Astrocyte of the cerebellum (primary cell): ENCODE data around the gene PPP2R2D.

Source experiments
- DNase-seq: peaks from one replicate; pipeline ENCODE4 v3.0.0-alpha.2; 2011; ENCODE audit warnings: low read depth
- H3K4me3 ChIP-seq: 2 replicates; pipeline ENCODE4 v1.5.1; 2011; ENCODE audit warnings: mild to moderate bottlenecking, low read depth, low read length, moderate library complexity
- CTCF ChIP-seq: IDR thresholded peaks from 2 replicates; pipeline ENCODE4 v1.5.1; 2012; ENCODE audit warnings: low read length, low read depth, moderate library complexity, mild to moderate bottlenecking; ENCODE audit errors: missing control alignments
- in situ Hi-C: cut with HindIII; loops from 2 replicates; pipeline ENCODE4 v1.10.0; 2017; ENCODE audit warnings: low sequenced_read_pairs

PPP2R2D gene

GRCh38 chr10:131868436-131868835 is 32.4 kb upstream of the PPP2R2D start:
- no peak overlapping the region for H3K4me3 ChIP-seq
- no peak for TF ChIP-seq CTCF
- in situ Hi-C loops = no loop called here
- no peak for DNase-seq

GRCh38 chr10:131869344-131869743 is 31.5 kb upstream of the PPP2R2D start:
- in situ Hi-C loops = no loop called here
- no peak overlapping the region for H3K4me3 ChIP-seq
- TF ChIP-seq CTCF = no peak
- no peak for DNase-seq

- no peak for TF ChIP-seq CTCF
- no peak overlapping the region for H3K4me3 ChIP-seq
- in situ Hi-C loops = no loop called here
- DNase-seq = no peak
Observed at GRCh38 chr10:131870411-131870810, 30.4 kb upstream of the PPP2R2D start.

GRCh38 chr10:131870831-131871672 is 29.8 kb upstream of the PPP2R2D start:
- no peak for TF ChIP-seq CTCF
- no peak for DNase-seq
- H3K4me3 ChIP-seq = no peak overlapping the region
- in situ Hi-C loops = no loop called here

- no peak overlapping the region for H3K4me3 ChIP-seq
- TF ChIP-seq CTCF = no peak
- in situ Hi-C loops = no loop called here
- DNase-seq = no peak
Observed at GRCh38 chr10:131871673-131872005, 29.2 kb upstream of the PPP2R2D start.

- DNase-seq = no peak
- no peak overlapping the region for H3K4me3 ChIP-seq
- no peak for TF ChIP-seq CTCF
- in situ Hi-C loops = no loop called here
Observed at GRCh38 chr10:131872011-131872826, 28.6 kb upstream of the PPP2R2D start.
